Esophagus squamous epithelium (tissue), 4 donors: ENCODE results near the gene MARCHF5.

Experiments used
- POLR2A ChIP-seq, 4 donors: fragments of 450-650 bp; IDR thresholded peaks; one replicate each; pipeline ENCODE4 v1.6.1; 2017; ENCODE audit warnings: antibody characterized with exemption in 4 of 4, mild to moderate bottlenecking in 4 of 4, moderate library complexity in 3 of 4
- TF ChIP-seq, protein P1 (sequence below), 6 experiments: fragments of 450-650 bp in 4 of 6; fragments of 200-600 bp in 2 of 6; sonication (generic) in 2 of 6; IDR thresholded peaks; one replicate each; pipeline ENCODE4 v1.5.1; 2016 to 2019; ENCODE audit warnings: antibody characterized with exemption in 6 of 6, mild to moderate bottlenecking in 4 of 6, moderate library complexity in 4 of 6

DNA sequence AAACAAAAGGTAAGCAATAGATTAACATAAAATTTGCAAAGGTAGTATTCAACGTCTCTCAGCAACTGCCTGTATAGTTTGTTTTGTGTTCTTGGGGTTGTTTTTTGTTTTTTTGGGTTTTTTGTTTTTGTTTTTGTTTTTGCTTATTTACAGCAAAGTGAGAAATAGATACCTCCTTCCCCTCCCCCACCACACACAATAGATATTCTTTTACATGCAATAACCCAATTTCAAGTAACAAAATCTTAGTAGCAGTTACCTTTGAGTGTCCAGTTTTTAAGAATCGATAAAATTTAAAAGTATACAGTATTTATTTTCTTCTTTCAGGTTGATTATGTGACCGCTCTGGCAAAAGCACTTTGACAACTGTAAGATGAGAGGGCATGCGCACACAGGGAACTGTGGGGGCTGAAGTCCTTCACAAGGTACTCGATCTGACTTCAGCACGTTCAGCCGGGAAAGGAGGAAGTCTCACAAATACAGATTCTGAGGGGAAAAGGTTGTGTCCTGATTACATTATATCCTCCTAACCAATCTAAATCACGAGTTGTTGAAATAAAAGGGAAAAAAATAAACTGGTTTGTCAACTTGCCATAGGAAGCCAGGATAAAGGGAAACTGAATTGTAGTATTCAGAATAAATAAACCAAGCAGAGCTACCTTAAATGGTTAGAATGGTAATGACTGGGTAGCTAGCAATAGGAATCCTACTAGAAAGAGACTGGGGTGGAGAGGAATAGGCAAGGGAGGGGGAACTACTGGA, 47.9 kb upstream of the MARCHF5 start:
- TF ChIP-seq, protein P1, sequence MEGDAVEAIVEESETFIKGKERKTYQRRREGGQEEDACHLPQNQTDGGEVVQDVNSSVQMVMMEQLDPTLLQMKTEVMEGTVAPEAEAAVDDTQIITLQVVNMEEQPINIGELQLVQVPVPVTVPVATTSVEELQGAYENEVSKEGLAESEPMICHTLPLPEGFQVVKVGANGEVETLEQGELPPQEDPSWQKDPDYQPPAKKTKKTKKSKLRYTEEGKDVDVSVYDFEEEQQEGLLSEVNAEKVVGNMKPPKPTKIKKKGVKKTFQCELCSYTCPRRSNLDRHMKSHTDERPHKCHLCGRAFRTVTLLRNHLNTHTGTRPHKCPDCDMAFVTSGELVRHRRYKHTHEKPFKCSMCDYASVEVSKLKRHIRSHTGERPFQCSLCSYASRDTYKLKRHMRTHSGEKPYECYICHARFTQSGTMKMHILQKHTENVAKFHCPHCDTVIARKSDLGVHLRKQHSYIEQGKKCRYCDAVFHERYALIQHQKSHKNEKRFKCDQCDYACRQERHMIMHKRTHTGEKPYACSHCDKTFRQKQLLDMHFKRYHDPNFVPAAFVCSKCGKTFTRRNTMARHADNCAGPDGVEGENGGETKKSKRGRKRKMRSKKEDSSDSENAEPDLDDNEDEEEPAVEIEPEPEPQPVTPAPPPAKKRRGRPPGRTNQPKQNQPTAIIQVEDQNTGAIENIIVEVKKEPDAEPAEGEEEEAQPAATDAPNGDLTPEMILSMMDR (IDR thresholded peaks at IDR 0.05): no peak
- TF ChIP-seq POLR2A (IDR thresholded peaks at IDR 0.05): no peak
